ENCODE measurements around the gene UVSSA.
"Not testable (repeated sequence)": the region's sequence is repeated elsewhere in the genome, so short reads cannot be mapped to it uniquely, and the experiment has no call there.

The UVSSA gene

GRCh38 chr4:1329408-1330371 is 17.3 kb upstream of the UVSSA start:
- in situ Hi-C loops (cut with MboI; ENCODE audit: low sequenced_read_pairs) = no loop called here

- in situ Hi-C loops (cut with MboI; ENCODE audit: low sequenced_read_pairs) = no loop called here
Observed at GRCh38 chr4:1330761-1331590, 16.0 kb upstream of the UVSSA start.

- in situ Hi-C loops (cut with MboI; ENCODE audit: low sequenced_read_pairs) = no loop called here
Observed at GRCh38 chr4:1331591-1332353, 15.2 kb upstream of the UVSSA start.

- in situ Hi-C loops (cut with MboI; ENCODE audit: low sequenced_read_pairs) = no loop called here
Observed at GRCh38 chr4:1332686-1333085, 14.3 kb upstream of the UVSSA start.

- in situ Hi-C loops (cut with MboI; ENCODE audit: low sequenced_read_pairs) = no loop called here
Observed at GRCh38 chr4:1333256-1333655, 13.8 kb upstream of the UVSSA start.

GRCh38 chr4:1333851-1334578 is 13.0 kb upstream of the UVSSA start:
- in situ Hi-C loops (cut with MboI; ENCODE audit: low sequenced_read_pairs) = not testable (repeated sequence)

GRCh38 chr4:1334579-1334895 is 12.5 kb upstream of the UVSSA start:
- in situ Hi-C loops (cut with MboI; ENCODE audit: low sequenced_read_pairs) = no loop called here

GRCh38 chr4:1335193-1335883 is 11.7 kb upstream of the UVSSA start:
- in situ Hi-C loops (cut with MboI; ENCODE audit: low sequenced_read_pairs) = not testable (repeated sequence)

- in situ Hi-C loops (cut with MboI; ENCODE audit: low sequenced_read_pairs) = no loop called here
Observed at GRCh38 chr4:1336088-1336491, 10.9 kb upstream of the UVSSA start.

- in situ Hi-C loops (cut with MboI; ENCODE audit: low sequenced_read_pairs) = no loop called here
Observed at GRCh38 chr4:1337376-1337831, 9.6 kb upstream of the UVSSA start.

GRCh38 chr4:1337951-1338751 is 8.9 kb upstream of the UVSSA start:
- in situ Hi-C loops (cut with MboI; ENCODE audit: low sequenced_read_pairs) = no loop called here

- in situ Hi-C loops (cut with MboI; ENCODE audit: low sequenced_read_pairs) = no loop called here
Observed at GRCh38 chr4:1338752-1339414, 8.1 kb upstream of the UVSSA start.

- in situ Hi-C loops (cut with MboI; ENCODE audit: low sequenced_read_pairs) = no loop called here
Observed at GRCh38 chr4:1339489-1339888, 7.5 kb upstream of the UVSSA start.

GRCh38 chr4:1340181-1340747 is 6.7 kb upstream of the UVSSA start:
- in situ Hi-C loops (cut with MboI; ENCODE audit: low sequenced_read_pairs) = loop anchor here (10.0 kb wide), 2 partner anchors 85 to 205 kb away; no protein-coding TSS in a partner anchor

GRCh38 chr4:1340861-1341260 is 6.1 kb upstream of the UVSSA start:
- in situ Hi-C loops (cut with MboI; ENCODE audit: low sequenced_read_pairs) = loop anchor here (10.0 kb wide), 2 partner anchors 86 to 206 kb away; no protein-coding TSS in a partner anchor

- in situ Hi-C loops (cut with MboI; ENCODE audit: low sequenced_read_pairs) = loop anchor here (10.0 kb wide), 2 partner anchors 87 to 207 kb away; no protein-coding TSS in a partner anchor
Observed at GRCh38 chr4:1342003-1342402, 5.0 kb upstream of the UVSSA start.

GRCh38 chr4:1344696-1345095 is 2.3 kb upstream of the UVSSA start:
- in situ Hi-C loops (cut with MboI; ENCODE audit: low sequenced_read_pairs) = loop anchor here (10.0 kb wide), 2 partner anchors 90 to 210 kb away; no protein-coding TSS in a partner anchor

All from HL-60/S4 (cell line).